Caco-2 (cell line): Measurements from ENCODE around the gene TMEM208. TPM values are rescaled to one million over a fixed set of nuclear protein-coding genes. Genes with fewer than 3 reads are reported as not detected.
A peak's percentile ranks its signal among the peaks of the same experiment; 100 is the strongest.

ENCODE experiments used
- BruUV-seq: library from RNA; stranded (reverse); fragments of 400-500 nt; replicated peaks from 2 replicates; lab custom pipeline; 2021; lab: Mats Ljungman, UMichigan
- CTCF ChIA-PET: fragments of 300-600 bp; sonication (Branson Sonifier 250); formaldehyde crosslinking; loops from one replicate; lab custom pipeline; 2022; ENCODE audit warnings: antibody characterized with exemption; lab: Charles Lee
- POLR2A ChIA-PET: fragments of 300-600 bp; sonication (Branson Sonifier 250); formaldehyde crosslinking; loops from one replicate; lab custom pipeline; 2022; ENCODE audit warnings: antibody characterized with exemption; lab: Charles Lee
- DNase-seq, 2 experiments: peaks; one replicate each; pipeline versions ENCODE4 v3.0.0 to v3.0.0-alpha.2; 2020 to 2022
- H3K27me3 ChIP-seq: replicated peaks from 2 replicates; pipeline ENCODE4 v1.6.0; 2011; ENCODE audit warnings: low read length; ENCODE audit not compliant: control insufficient read depth, insufficient read depth
- H3K36me3 ChIP-seq: 2 replicates; pipeline ENCODE4 v1.5.1; 2011; ENCODE audit warnings: low read length; ENCODE audit not compliant: control insufficient read depth, insufficient read depth
- H3K4me1 ChIP-seq: fragments of 250-450 bp; sonication (Bioruptor Pico); 2 replicates; pipeline ENCODE4 v1.5.1; 2020; ENCODE audit warnings: mild to moderate bottlenecking
- H3K4me3 ChIP-seq: 2 replicates; pipeline ENCODE4 v1.5.1; 2011; ENCODE audit warnings: low read depth, mild to moderate bottlenecking, control low read depth, low read length
- H3K9me3 ChIP-seq: fragments of 250-450 bp; sonication (Bioruptor Pico); 2 replicates; pipeline ENCODE4 v1.5.1; 2020; ENCODE audit warnings: mild to moderate bottlenecking, moderate library complexity
- H3K27ac Mint-ChIP-seq: one replicate; pipeline ENCODE4 v1.8.0; 2022; ENCODE audit warnings: mixed read lengths; ENCODE audit not compliant: unreplicated experiment
- H3K27me3 Mint-ChIP-seq: one replicate; pipeline ENCODE4 v1.8.0; 2022; ENCODE audit warnings: mixed read lengths; ENCODE audit not compliant: insufficient read depth, unreplicated experiment
- H3K36me3 Mint-ChIP-seq: one replicate; pipeline ENCODE4 v1.8.0; 2022; ENCODE audit warnings: mild to moderate bottlenecking, mixed read lengths; ENCODE audit not compliant: insufficient read depth, unreplicated experiment
- H3K4me1 Mint-ChIP-seq: one replicate; pipeline ENCODE4 v1.8.0; 2022; ENCODE audit warnings: low read depth, mixed read lengths; ENCODE audit not compliant: unreplicated experiment
- H3K4me3 Mint-ChIP-seq: one replicate; pipeline ENCODE4 v1.8.0; 2022; ENCODE audit warnings: mild to moderate bottlenecking, moderate library complexity, mixed read lengths; ENCODE audit not compliant: unreplicated experiment
- H3K9me3 Mint-ChIP-seq: one replicate; pipeline ENCODE4 v1.8.0; 2022; ENCODE audit warnings: mixed read lengths; ENCODE audit not compliant: unreplicated experiment
- CTCF ChIP-seq, 2 experiments: fragments of 200-600 bp in 1 of 2; IDR thresholded peaks; 1 replicate in 1 of 2; 2 replicates in 1 of 2; pipeline versions ENCODE4 v1.5.1 to v1.8.0; 2011 to 2022; ENCODE audit warnings: antibody characterized with exemption in 1 of 2, control low read depth in 1 of 2, inconsistent platforms in 1 of 2, low read depth in 1 of 2, low read length in 1 of 2, mild to moderate bottlenecking in 1 of 2, moderate library complexity in 1 of 2; ENCODE audit not compliant: insufficient read depth in 1 of 2, severe bottlenecking in 1 of 2, unreplicated experiment in 1 of 2
- intact Hi-C: fragments of 100-400 bp; cut with micrococcal nuclease; formaldehyde crosslinking; loops from one replicate; pipeline ENCODE4 v1.10.0; 2022; ENCODE audit not compliant: unreplicated experiment
- total RNA-seq: library from RNA; stranded (reverse); gene quantifications from 2 replicates; pipeline ENCODE4 v1.2.3, GENCODE V29; 2022

Gene TMEM208
- total RNA-seq, 1 experiment from 2014 or later, result 69.7 TPM

- TF ChIP-seq CTCF (IDR thresholded peaks at IDR 0.05; ENCODE audit: insufficient read depth in 1 of 2, low read depth in 1 of 2, low read length in 1 of 2, severe bottlenecking in 1 of 2, unreplicated experiment in 1 of 2), result no peak
- Histone ChIP-seq H3K9me3 (no peaks in the 10 kb centered on the region), H3K4me3 (peak overlapping the region; percentile 90), H3K27me3 (no peaks in the 10 kb centered on the region), H3K4me1 (peaks cover 22% of the 10 kb centered on the region), H3K36me3 (peaks cover 11% of the 10 kb centered on the region)
- no peak for DNase-seq
- BruUV-seq, result no TSS peak
- POLR2A ChIA-PET, result no interaction called here
- peak overlapping the region; percentile 54 for H3K27ac Mint-ChIP-seq
- H3K4me3 Mint-ChIP-seq, result peak overlapping the region; percentile 77
- CTCF ChIA-PET, result no interaction called here
- H3K36me3 Mint-ChIP-seq, result peaks cover 41% of the 10 kb centered on the region
- H3K4me1 Mint-ChIP-seq, result peaks cover 18% of the 10 kb centered on the region
- intact Hi-C loops, result no loop called here
- no peaks in the 10 kb centered on the region for H3K9me3 Mint-ChIP-seq
- H3K27me3 Mint-ChIP-seq, result no peaks in the 10 kb centered on the region
Observed at GRCh38 chr16:67191411-67191994, 35.4 kb upstream of the TMEM208 start.

GRCh38 chr16:67191995-67192681 lies 34.8 kb upstream of the TMEM208 start, which contains the start of gene E2F4:
E2F4 (plus strand) TSS chr16:67192155; CDS start chr16:67192228, 73 bp downstream.
- Mint-ChIP-seq H3K36me3 (peaks cover 47% of the 10 kb centered on the region), H3K9me3 (no peaks in the 10 kb centered on the region), H3K4me3 (peak within 1 kb of the TSS; percentile 77), H3K27me3 (no peaks in the 10 kb centered on the region), H3K4me1 (peaks cover 24% of the 10 kb centered on the region), H3K27ac (peak within 1 kb of the TSS; percentile 54)
- no peaks in the 10 kb centered on the region for H3K9me3 ChIP-seq
- peak within 1 kb of the TSS; percentile 90 for H3K4me3 ChIP-seq
- H3K4me1 ChIP-seq, result peaks cover 20% of the 10 kb centered on the region
- TSS peak; percentile 50 for BruUV-seq
- peaks cover 11% of the 10 kb centered on the region for H3K36me3 ChIP-seq
- no peak for TF ChIP-seq CTCF (IDR thresholded peaks at IDR 0.05; ENCODE audit: insufficient read depth in 1 of 2, low read depth in 1 of 2, low read length in 1 of 2, severe bottlenecking in 1 of 2, unreplicated experiment in 1 of 2)
- intact Hi-C loops, result loop anchor here (2.0 kb wide), 1 partner anchor 55 kb away; the partner anchor contains the start of gene FHOD1
- CTCF ChIA-PET, result interaction anchor here (1.0 kb wide), 1 partner anchor 54 kb away, joined by 4 read pairs; no protein-coding TSS in a partner anchor
- DNase-seq, result peak; percentile 92 to 94
- no peaks in the 10 kb centered on the region for H3K27me3 ChIP-seq
- POLR2A ChIA-PET, result interaction anchor here (0.6 to 1.2 kb wide), 4 partner anchors 22 to 213 kb away, joined by 3 read pairs; partner anchors contain the start of genes FHOD1, NOL3 and TMEM208

GRCh38 chr16:67192781-67193361 lies 34.1 kb upstream of the TMEM208 start:
- no peaks in the 10 kb centered on the region for H3K27me3 ChIP-seq
- peak overlapping the region; percentile 48 for H3K27ac Mint-ChIP-seq
- POLR2A ChIA-PET, result interaction anchor here (0.6 to 1.2 kb wide), 4 partner anchors 22 to 212 kb away, joined by 3 read pairs; partner anchors contain the start of genes FHOD1, NOL3 and TMEM208
- BruUV-seq, result no TSS peak
- DNase-seq, result no peak
- intact Hi-C loops, result loop anchor here (2.0 kb wide), 1 partner anchor 54 kb away; the partner anchor contains the start of gene FHOD1
- H3K36me3 ChIP-seq, result peaks cover 12% of the 10 kb centered on the region
- peak overlapping the region; percentile 90 for H3K4me3 ChIP-seq
- H3K4me1 Mint-ChIP-seq, result peaks cover 25% of the 10 kb centered on the region
- no peaks in the 10 kb centered on the region for H3K9me3 Mint-ChIP-seq
- H3K9me3 ChIP-seq, result no peaks in the 10 kb centered on the region
- no peaks in the 10 kb centered on the region for H3K27me3 Mint-ChIP-seq
- no peak for TF ChIP-seq CTCF (IDR thresholded peaks at IDR 0.05; ENCODE audit: insufficient read depth in 1 of 2, low read depth in 1 of 2, low read length in 1 of 2, severe bottlenecking in 1 of 2, unreplicated experiment in 1 of 2)
- CTCF ChIA-PET, result interaction anchor here (0.6 to 1.1 kb wide), 3 partner anchors 53 to 232 kb away, joined by 3 to 4 read pairs (median 4); partner anchors contain the start of gene CES3
- H3K4me3 Mint-ChIP-seq, result peak overlapping the region; percentile 77
- H3K36me3 Mint-ChIP-seq, result peaks cover 47% of the 10 kb centered on the region
- peaks cover 19% of the 10 kb centered on the region for H3K4me1 ChIP-seq
